Measurements from ENCODE around the gene LNX2. TPM values are rescaled to one million over a fixed set of nuclear protein-coding genes. Genes with fewer than 3 reads are reported as not detected.

LNX2 gene
- total RNA-seq, 2 donors from 2014 or later: 22.4 to 30.3 TPM

GRCh38 chr13:27663947-27664346 is 43.6 kb upstream of the LNX2 start:
- intact Hi-C loops (cut with DNase I): no loop called here
- Histone ChIP-seq H3K4me1 (no peaks in the 10 kb centered on the region), H3K9me3 (no peaks in the 10 kb centered on the region), H3K27me3 (no peaks in the 10 kb centered on the region), H3K36me3 (no peaks in the 10 kb centered on the region), H3K4me3 (no peak overlapping the region), H3K27ac (no peak overlapping the region), H3K9ac (ENCODE audit: low read depth in 2 of 2, low read length in 2 of 2) (no peak overlapping the region)
- no peak for DNase-seq
- TF ChIP-seq CTCF (IDR thresholded peaks at IDR 0.05): no peak

- no peaks in the 10 kb centered on the region for H3K4me1 ChIP-seq
- DNase-seq: no peak
- intact Hi-C loops (cut with DNase I): no loop called here
- no peak overlapping the region for H3K9ac ChIP-seq (ENCODE audit: low read depth in 2 of 2, low read length in 2 of 2)
- no peaks in the 10 kb centered on the region for H3K36me3 ChIP-seq
- no peaks in the 10 kb centered on the region for H3K9me3 ChIP-seq
- no peak overlapping the region for H3K27ac ChIP-seq
- no peaks in the 10 kb centered on the region for H3K27me3 ChIP-seq
- H3K4me3 ChIP-seq: no peak overlapping the region
- TF ChIP-seq CTCF (IDR thresholded peaks at IDR 0.05): no peak
Measured at GRCh38 chr13:27662738-27663470, 42.6 kb upstream of the LNX2 start.

- Histone ChIP-seq H3K9me3 (no peaks in the 10 kb centered on the region), H3K4me3 (no peak overlapping the region), H3K4me1 (no peaks in the 10 kb centered on the region), H3K36me3 (no peaks in the 10 kb centered on the region), H3K27me3 (no peaks in the 10 kb centered on the region), H3K9ac (ENCODE audit: low read depth in 2 of 2, low read length in 2 of 2) (no peak overlapping the region), H3K27ac (no peak overlapping the region)
- DNase-seq: no peak
- TF ChIP-seq CTCF (IDR thresholded peaks at IDR 0.05): no peak
- intact Hi-C loops (cut with DNase I): no loop called here
Measured at GRCh38 chr13:27661017-27661416, 40.7 kb upstream of the LNX2 start.

- no peak for DNase-seq
- TF ChIP-seq CTCF (IDR thresholded peaks at IDR 0.05): no peak
- Histone ChIP-seq H3K4me1 (no peaks in the 10 kb centered on the region), H3K9me3 (no peaks in the 10 kb centered on the region), H3K36me3 (no peaks in the 10 kb centered on the region), H3K27ac (no peak overlapping the region), H3K27me3 (no peaks in the 10 kb centered on the region), H3K4me3 (no peak overlapping the region), H3K9ac (ENCODE audit: low read depth in 2 of 2, low read length in 2 of 2) (no peak overlapping the region)
- intact Hi-C loops (cut with DNase I): no loop called here
Measured at GRCh38 chr13:27660511-27660910, 40.2 kb upstream of the LNX2 start.

- H3K27ac ChIP-seq: no peak overlapping the region
- H3K9me3 ChIP-seq: no peaks in the 10 kb centered on the region
- intact Hi-C loops (cut with DNase I): no loop called here
- no peak for DNase-seq
- H3K36me3 ChIP-seq: no peaks in the 10 kb centered on the region
- H3K9ac ChIP-seq (ENCODE audit: low read depth in 2 of 2, low read length in 2 of 2): no peak overlapping the region
- H3K27me3 ChIP-seq: no peaks in the 10 kb centered on the region
- TF ChIP-seq CTCF (IDR thresholded peaks at IDR 0.05): no peak
- no peaks in the 10 kb centered on the region for H3K4me1 ChIP-seq
- no peak overlapping the region for H3K4me3 ChIP-seq
Measured at GRCh38 chr13:27659145-27659865, 39.0 kb upstream of the LNX2 start.
